ENCODE data around the gene CH25H. TPM values are rescaled to one million over a fixed set of nuclear protein-coding genes. Genes with fewer than 3 reads are reported as not detected.
"Not testable (repeated sequence)": the region's sequence is repeated elsewhere in the genome, so short reads cannot be mapped to it uniquely, and the experiment has no call there.

Gene CH25H
- polyA plus RNA-seq, 3 donors, result 0.09 to 1.2 TPM; not detected in 1

- no peak for DNase-seq
- no peaks in the 10 kb centered on the region for H3K27me3 ChIP-seq (ENCODE audit: control insufficient read depth in 2 of 2, insufficient read depth in 2 of 2, low read length in 2 of 2)
- H3K4me2 ChIP-seq (replicated peaks; ENCODE audit: extremely low read depth, low read length, poor library complexity, severe bottlenecking), result no peak overlapping the region
- H3K9me3 Mint-ChIP-seq, result no peaks in the 10 kb centered on the region
- peaks cover 0 to 3% (median 0%) of the 10 kb centered on the region in 3 donors for H3K27me3 Mint-ChIP-seq (ENCODE audit: low read depth in 3 of 3)
- peaks cover 5% of the 10 kb centered on the region for H3K4me1 Mint-ChIP-seq
- H3K4me3 ChIP-seq (replicated peaks in 1 of 3; ENCODE audit: low read depth in 2 of 3, low read length in 3 of 3), result no peak overlapping the region
- no peaks in the 10 kb centered on the region for H3K9me3 ChIP-seq (replicated peaks in 1 of 2; ENCODE audit: control insufficient read depth in 1 of 2, insufficient read depth in 1 of 2, low read length in 2 of 2)
- no peak overlapping the region for H2AFZ ChIP-seq (ENCODE audit: insufficient read depth, low read depth, low read length, poor library complexity, severe bottlenecking)
- no peak for TF ChIP-seq CTCF (IDR thresholded peaks at IDR 0.05)
- no peaks in the 10 kb centered on the region for H4K20me1 ChIP-seq (ENCODE audit: insufficient read depth, low read length)
- no peaks in the 10 kb centered on the region for H3K4me1 ChIP-seq (ENCODE audit: control insufficient read depth in 1 of 2, insufficient read depth in 2 of 2, low read length in 2 of 2)
- no peak overlapping the region for H3K4me3 Mint-ChIP-seq
- WGBS (ENCODE audit: insufficient coverage), result 67% methylated on average over 1 of the region's 2 CpGs
- H3K79me2 ChIP-seq (ENCODE audit: insufficient read depth, low read length), result no peaks in the 10 kb centered on the region
- H3K9ac ChIP-seq (ENCODE audit: insufficient read depth, low read length, poor library complexity, severe bottlenecking), result no peak overlapping the region
- H3K27ac ChIP-seq (ENCODE audit: low read depth in 1 of 2, low read length in 2 of 2), result no peak overlapping the region
- intact Hi-C loops (cut with micrococcal nuclease), result no loop called here
- H3K36me3 Mint-ChIP-seq, result no peaks in the 10 kb centered on the region
- H3K36me3 ChIP-seq (replicated peaks in 1 of 2; ENCODE audit: control insufficient read depth in 1 of 2, insufficient read depth in 2 of 2, low read length in 2 of 2), result no peaks in the 10 kb centered on the region
- H3K27ac Mint-ChIP-seq, result no peak overlapping the region
These were observed 35.7 kb downstream of the CH25H start for GRCh38 chr10:89171263-89171872.

GRCh38 chr10:89168354-89168900, 38.7 kb downstream of the CH25H start:
- H3K9me3 Mint-ChIP-seq; H2AFZ ChIP-seq (ENCODE audit: insufficient read depth, low read depth, low read length, poor library complexity, severe bottlenecking); H3K27ac Mint-ChIP-seq; H3K27ac ChIP-seq (ENCODE audit: low read depth in 1 of 2, low read length in 2 of 2); DNase-seq; H3K9me3 ChIP-seq (replicated peaks in 1 of 2; ENCODE audit: control insufficient read depth in 1 of 2, insufficient read depth in 1 of 2, low read length in 2 of 2); H3K27me3 Mint-ChIP-seq (ENCODE audit: low read depth in 3 of 3); H3K36me3 ChIP-seq (replicated peaks in 1 of 2; ENCODE audit: control insufficient read depth in 1 of 2, insufficient read depth in 2 of 2, low read length in 2 of 2); H4K20me1 ChIP-seq (ENCODE audit: insufficient read depth, low read length); intact Hi-C loops (cut with micrococcal nuclease); H3K27me3 ChIP-seq (ENCODE audit: control insufficient read depth in 2 of 2, insufficient read depth in 2 of 2, low read length in 2 of 2); H3K79me2 ChIP-seq (ENCODE audit: insufficient read depth, low read length); H3K36me3 Mint-ChIP-seq; H3K4me3 ChIP-seq (replicated peaks in 1 of 3; ENCODE audit: low read depth in 2 of 3, low read length in 3 of 3); H3K4me2 ChIP-seq (replicated peaks; ENCODE audit: extremely low read depth, low read length, poor library complexity, severe bottlenecking); H3K9ac ChIP-seq (ENCODE audit: insufficient read depth, low read length, poor library complexity, severe bottlenecking): not testable (repeated sequence)
- peak overlapping the region in 1 of 2 donors; percentile 23 for H3K4me3 Mint-ChIP-seq
- WGBS (ENCODE audit: insufficient coverage), result 74% methylated on average over 6 of the region's 9 CpGs
- peaks cover 17 to 18% of the 10 kb centered on the region in 2 donors for H3K4me1 ChIP-seq (ENCODE audit: control insufficient read depth in 1 of 2, insufficient read depth in 2 of 2, low read length in 2 of 2)
- H3K4me1 Mint-ChIP-seq, result peaks cover 21% of the 10 kb centered on the region
